ENCODE results near the gene NPIPB6. TPM values are rescaled to one million over a fixed set of nuclear protein-coding genes. Genes with fewer than 3 reads are reported as not detected.
"Not testable (repeated sequence)": the region's sequence is repeated elsewhere in the genome, so short reads cannot be mapped to it uniquely, and the experiment has no call there.

NPIPB6 gene
- 1 to 10 TPM; 3.2 to 5.9 TPM for total RNA-seq
- total RNA-seq = 0.15 to 0.46 reads per million in 2 donors

GRCh38 chr16:28363408-28363807 is at the start of gene NPIPB6:
NPIPB6 (minus strand) TSS chr16:28363508; CDS start chr16:28362822, 686 bp downstream.
- H3K4me1 Mint-ChIP-seq; H3K27me3 Mint-ChIP-seq; H3K27ac Mint-ChIP-seq; H3K9me3 ChIP-seq (ENCODE audit: control insufficient read depth, low read length, poor library complexity, severe bottlenecking); ATAC-seq; H3K4me3 Mint-ChIP-seq; H3K36me3 Mint-ChIP-seq (ENCODE audit: low read depth); DNase-seq: not testable (repeated sequence)

GRCh38 chr16:28403220-28404072 is 40.1 kb upstream of the NPIPB6 start, which contains the start of gene EIF3CL:
EIF3CL (minus strand) TSS chr16:28403841; CDS start chr16:28403618, 223 bp downstream.
- not testable (repeated sequence) for H3K27me3 Mint-ChIP-seq; H3K36me3 Mint-ChIP-seq (ENCODE audit: low read depth)
- peak within 1 kb of the TSS; percentile 39 for H3K4me3 Mint-ChIP-seq

GRCh38 chr16:28392054-28392453 is 28.7 kb upstream of the NPIPB6 start:
- H3K4me1 Mint-ChIP-seq; ATAC-seq; H3K9me3 ChIP-seq (ENCODE audit: control insufficient read depth, low read length, poor library complexity, severe bottlenecking); H3K27me3 Mint-ChIP-seq; H3K36me3 Mint-ChIP-seq (ENCODE audit: low read depth); DNase-seq; H3K4me3 Mint-ChIP-seq; H3K27ac Mint-ChIP-seq: not testable (repeated sequence)

More at GRCh38 chr16:28403220-28404072, 40.1 kb upstream of the NPIPB6 start, which contains the start of gene EIF3CL:
- not testable (repeated sequence) for H3K4me1 Mint-ChIP-seq; DNase-seq; H3K9me3 ChIP-seq (ENCODE audit: control insufficient read depth, low read length, poor library complexity, severe bottlenecking); H3K27ac Mint-ChIP-seq
- ATAC-seq = peak; percentile 100

- not testable (repeated sequence) for ATAC-seq; DNase-seq; H3K4me1 Mint-ChIP-seq; H3K27me3 Mint-ChIP-seq; H3K9me3 ChIP-seq (ENCODE audit: control insufficient read depth, low read length, poor library complexity, severe bottlenecking); H3K4me3 Mint-ChIP-seq; H3K27ac Mint-ChIP-seq; H3K36me3 Mint-ChIP-seq (ENCODE audit: low read depth)
Measured at GRCh38 chr16:28382177-28382867, 19.0 kb upstream of the NPIPB6 start.

- not testable (repeated sequence) for H3K9me3 ChIP-seq (ENCODE audit: control insufficient read depth, low read length, poor library complexity, severe bottlenecking); H3K4me3 Mint-ChIP-seq; DNase-seq; H3K27me3 Mint-ChIP-seq; H3K36me3 Mint-ChIP-seq (ENCODE audit: low read depth); H3K4me1 Mint-ChIP-seq; ATAC-seq; H3K27ac Mint-ChIP-seq
Measured at GRCh38 chr16:28377822-28378221, 14.5 kb upstream of the NPIPB6 start.

- ATAC-seq; H3K36me3 Mint-ChIP-seq (ENCODE audit: low read depth); H3K9me3 ChIP-seq (ENCODE audit: control insufficient read depth, low read length, poor library complexity, severe bottlenecking); H3K27me3 Mint-ChIP-seq; H3K4me1 Mint-ChIP-seq; H3K27ac Mint-ChIP-seq; H3K4me3 Mint-ChIP-seq; DNase-seq: not testable (repeated sequence)
Measured at GRCh38 chr16:28377108-28377625, 13.9 kb upstream of the NPIPB6 start.

- H3K9me3 ChIP-seq (ENCODE audit: control insufficient read depth, low read length, poor library complexity, severe bottlenecking) = not testable (repeated sequence)
Measured at GRCh38 chr16:28375115-28375514, 11.8 kb upstream of the NPIPB6 start.

GRCh38 chr16:28374281-28374680 is 11.0 kb upstream of the NPIPB6 start:
- H3K4me3 Mint-ChIP-seq; H3K27ac Mint-ChIP-seq; H3K36me3 Mint-ChIP-seq (ENCODE audit: low read depth); H3K9me3 ChIP-seq (ENCODE audit: control insufficient read depth, low read length, poor library complexity, severe bottlenecking); H3K27me3 Mint-ChIP-seq; ATAC-seq; DNase-seq; H3K4me1 Mint-ChIP-seq: not testable (repeated sequence)

More at GRCh38 chr16:28375115-28375514, 11.8 kb upstream of the NPIPB6 start:
- H3K4me1 Mint-ChIP-seq; H3K27me3 Mint-ChIP-seq; H3K4me3 Mint-ChIP-seq; DNase-seq; H3K27ac Mint-ChIP-seq; H3K36me3 Mint-ChIP-seq (ENCODE audit: low read depth): not testable (repeated sequence)
- peak; percentile 90 for ATAC-seq

- H3K4me1 Mint-ChIP-seq; H3K4me3 Mint-ChIP-seq; H3K27ac Mint-ChIP-seq; ATAC-seq; H3K27me3 Mint-ChIP-seq; H3K36me3 Mint-ChIP-seq (ENCODE audit: low read depth); H3K9me3 ChIP-seq (ENCODE audit: control insufficient read depth, low read length, poor library complexity, severe bottlenecking); DNase-seq: not testable (repeated sequence)
Measured at GRCh38 chr16:28367926-28368325, 4.6 kb upstream of the NPIPB6 start.

GRCh38 chr16:28364268-28365173 is 1.2 kb upstream of the NPIPB6 start:
- ATAC-seq (peak; percentile 99), DNase-seq (peak in 2 of 3 donors; percentile 12 to 25)
- not testable (repeated sequence) for H3K27me3 Mint-ChIP-seq; H3K27ac Mint-ChIP-seq; H3K4me3 Mint-ChIP-seq; H3K4me1 Mint-ChIP-seq; H3K36me3 Mint-ChIP-seq (ENCODE audit: low read depth); H3K9me3 ChIP-seq (ENCODE audit: control insufficient read depth, low read length, poor library complexity, severe bottlenecking)

GRCh38 chr16:28362600-28362999 is 708 bp downstream of the NPIPB6 start:
- H3K4me3 Mint-ChIP-seq, ATAC-seq: not testable (repeated sequence)

GRCh38 chr16:28338230-28338629 is 25.1 kb downstream of the NPIPB6 start:
- H3K9me3 ChIP-seq (ENCODE audit: control insufficient read depth, low read length, poor library complexity, severe bottlenecking); ATAC-seq; H3K4me3 Mint-ChIP-seq; DNase-seq; H3K4me1 Mint-ChIP-seq; H3K27me3 Mint-ChIP-seq; H3K27ac Mint-ChIP-seq; H3K36me3 Mint-ChIP-seq (ENCODE audit: low read depth): not testable (repeated sequence)

More at GRCh38 chr16:28362600-28362999, 708 bp downstream of the NPIPB6 start:
- H3K27ac Mint-ChIP-seq; H3K9me3 ChIP-seq (ENCODE audit: control insufficient read depth, low read length, poor library complexity, severe bottlenecking); H3K27me3 Mint-ChIP-seq; DNase-seq; H3K36me3 Mint-ChIP-seq (ENCODE audit: low read depth); H3K4me1 Mint-ChIP-seq: not testable (repeated sequence)
